Liver (tissue), 9 donors: ENCODE measurements around the gene LTK. TPM values are rescaled to one million over a fixed set of nuclear protein-coding genes. Genes with fewer than 3 reads are reported as not detected.

Experiments used
- DNase-seq: peaks from one replicate; pipeline ENCODE4 v3.0.0-alpha.2; 2017; ENCODE audit warnings: low spot score
- H3K27ac ChIP-seq, 2 donors: one replicate each; pipeline ENCODE4 v1.7.0; 2013; ENCODE audit warnings: inconsistent platforms in 2 of 2, low read length in 2 of 2, control low read depth in 1 of 2, low read depth in 1 of 2, mild to moderate bottlenecking in 1 of 2
- H3K27me3 ChIP-seq, 4 donors: one replicate each; pipeline versions ENCODE4 v1.6.1 to v1.7.0; 2013; ENCODE audit warnings: low read length in 3 of 4, inconsistent platforms in 1 of 4, mild to moderate bottlenecking in 1 of 4, moderate library complexity in 1 of 4; ENCODE audit not compliant: control insufficient read depth in 4 of 4, insufficient read depth in 4 of 4
- H3K36me3 ChIP-seq, 4 donors: one replicate each; pipeline versions ENCODE4 v1.6.1 to v1.7.0; 2013; ENCODE audit warnings: low read length in 3 of 4, mild to moderate bottlenecking in 3 of 4, low read depth in 1 of 4, moderate library complexity in 1 of 4; ENCODE audit not compliant: control insufficient read depth in 4 of 4, insufficient read depth in 3 of 4
- H3K4me1 ChIP-seq, 4 donors: one replicate each; pipeline versions ENCODE4 v1.6.1 to v1.7.0; 2013; ENCODE audit warnings: low read length in 3 of 4, mild to moderate bottlenecking in 3 of 4, moderate library complexity in 1 of 4; ENCODE audit not compliant: control insufficient read depth in 4 of 4, insufficient read depth in 4 of 4
- H3K4me3 ChIP-seq, 3 donors: one replicate each; pipeline versions ENCODE4 v1.6.1 to v1.7.0; 2013; ENCODE audit warnings: low read length in 3 of 3, control low read depth in 1 of 3, low read depth in 1 of 3, mild to moderate bottlenecking in 1 of 3
- H3K9ac ChIP-seq, 2 donors: one replicate each; pipeline ENCODE4 v1.7.0; 2013; ENCODE audit warnings: low read length in 2 of 2, mild to moderate bottlenecking in 2 of 2, moderate library complexity in 2 of 2, control low read depth in 1 of 2, low read depth in 1 of 2
- H3K9me3 ChIP-seq, 4 donors: one replicate each; pipeline versions ENCODE4 v1.6.1 to v1.7.0; 2013; ENCODE audit warnings: low read length in 3 of 4; ENCODE audit not compliant: control insufficient read depth in 4 of 4
- EGR1 ChIP-seq, 2 donors: IDR thresholded peaks; 2 replicates each; pipeline ENCODE4 v1.6.1; 2016 to 2018; ENCODE audit warnings: antibody characterized with exemption in 2 of 2, low read depth in 2 of 2
- FOXA2 ChIP-seq: IDR thresholded peaks from 2 replicates; pipeline ENCODE4 v1.6.1; 2016; ENCODE audit warnings: antibody characterized with exemption
- HNF4A ChIP-seq, 2 donors: conservative IDR thresholded peaks; 2 replicates each; pipeline ENCODE4 v1.6.1; 2016; ENCODE audit warnings: antibody characterized with exemption in 2 of 2, mild to moderate bottlenecking in 2 of 2
- HNF4G ChIP-seq: IDR thresholded peaks from 2 replicates; pipeline ENCODE4 v1.6.1; 2016; ENCODE audit warnings: antibody characterized with exemption
- JUND ChIP-seq, 2 donors: IDR thresholded peaks; 2 replicates each; pipeline ENCODE4 v1.6.1; 2016; ENCODE audit warnings: antibody characterized with exemption in 2 of 2
- RAD21 ChIP-seq, 2 donors: IDR thresholded peaks; 2 replicates each; pipeline ENCODE4 v1.6.1; 2016; ENCODE audit warnings: antibody characterized with exemption in 2 of 2, mild to moderate bottlenecking in 2 of 2
- RXRA ChIP-seq, 2 donors: IDR thresholded peaks; 2 replicates each; pipeline ENCODE4 v1.6.1; 2017 to 2018; ENCODE audit warnings: antibody characterized with exemption in 2 of 2, mild to moderate bottlenecking in 1 of 2
- SP1 ChIP-seq: IDR thresholded peaks from 2 replicates; pipeline ENCODE4 v1.6.1; 2018; ENCODE audit warnings: antibody characterized with exemption, mild to moderate bottlenecking
- TAF1 ChIP-seq: conservative IDR thresholded peaks from 2 replicates; pipeline ENCODE4 v1.6.1; 2016; ENCODE audit warnings: antibody characterized with exemption, mild to moderate bottlenecking
- YY1 ChIP-seq: IDR thresholded peaks from 2 replicates; pipeline ENCODE4 v1.6.1; 2016; ENCODE audit warnings: antibody characterized with exemption, mild to moderate bottlenecking
- WGBS: extraction: QIAGEN DNeasy Blood & Tissue Kit; methylation state at CpG from one replicate; pipeline ENCODE4 v1.1.7; 2013; 5-methylcytosine and 5-hydroxymethylcytosine counted together
- polyA plus RNA-seq, 2 donors: library from polyadenylated mRNA; stranded (reverse) in 1 of 2; unstranded in 1 of 2; fragments of 200-250 nt in 1 of 2; fragments of >200 nt in 1 of 2; fragmentation: Nextera tagmentation in 1 of 2; extraction: Ambion mirVana in 1 of 2; gene quantifications; one replicate each; pipeline versions ENCODE4 v1.2.1 to v1.2.3, GENCODE V29; 2013 to 2015
- total RNA-seq, 2 donors: library from RNA; depleted of rRNA; stranded (reverse); fragments of >200 nt; gene quantifications; one replicate each; pipeline ENCODE4 v1.2.3, GENCODE V29; 2014
- TF ChIP-seq, protein P1 (sequence below): IDR thresholded peaks from 2 replicates; pipeline ENCODE4 v1.6.1; 2016; ENCODE audit warnings: antibody characterized with exemption
- TF ChIP-seq, protein P2 (sequence below): IDR thresholded peaks from 2 replicates; pipeline ENCODE4 v1.6.1; 2016; ENCODE audit warnings: antibody characterized with exemption, mild to moderate bottlenecking
- TF ChIP-seq, protein P3 (sequence below): IDR thresholded peaks from 2 replicates; pipeline ENCODE4 v1.6.1; 2016; ENCODE audit warnings: antibody characterized with exemption
- TF ChIP-seq, protein P4 (sequence below): fragments of 150-350 bp; IDR thresholded peaks from 2 replicates; pipeline ENCODE4 v1.5.1; 2017; ENCODE audit warnings: improper control_type of control experiment, low read depth, low read length; ENCODE audit not compliant: missing input control
- donor health status: healthy.
- donor health status: healthy.
- donor health status: healthy.
- donor health status: healthy.
- donor health status: healthy.

Gene LTK
- total RNA-seq (1 to 10 TPM; 2.6 to 3.0 TPM), polyA plus RNA-seq (1 to 10 TPM in 1 of 2 donors, under 1 TPM in 1; 0.86 to 1.4 TPM)

DNA sequence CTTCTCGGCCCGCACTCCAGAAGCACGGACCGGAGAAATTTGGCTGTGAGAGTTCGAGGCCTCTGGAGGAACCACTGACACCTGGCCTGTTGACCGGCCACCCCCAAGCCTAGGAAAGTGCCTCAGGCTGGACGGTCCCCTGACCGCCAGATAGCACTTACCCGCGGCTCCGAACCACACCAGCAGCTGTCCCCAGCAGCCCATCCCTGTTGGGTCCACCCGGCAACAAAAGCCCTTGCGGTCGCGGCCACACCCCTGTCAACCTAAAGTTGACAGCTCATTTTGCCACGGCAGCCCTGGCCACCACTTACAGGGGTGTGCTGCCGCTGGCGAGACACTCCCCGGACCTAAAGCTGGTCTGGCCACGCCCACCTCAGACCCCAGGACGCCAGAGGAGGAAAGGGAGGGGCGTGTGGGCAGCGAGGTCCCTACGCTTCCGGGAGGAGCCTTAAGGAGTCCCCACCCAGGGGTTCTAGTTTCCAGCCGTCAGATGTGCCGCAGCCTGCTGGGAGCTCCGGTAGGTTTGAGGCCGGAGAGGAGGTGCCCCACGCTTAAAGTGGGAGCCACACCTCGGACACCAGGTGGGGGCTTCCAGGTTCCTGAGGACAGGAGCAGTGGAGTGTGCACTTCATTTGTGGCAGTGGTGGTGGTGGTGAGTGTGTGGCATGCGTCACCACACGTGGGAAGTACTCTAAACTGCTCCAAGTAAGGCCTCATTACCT is at the start of gene LTK:
Gene LTK, minus strand, starts transcription at position 322 of the 722 bp plus-strand sequence. Its CDS starts 118 bp downstream, at position 204.
- Histone ChIP-seq H3K36me3 (peaks cover 0 to 6% (median 4%) of the 10 kb centered on the region in 4 donors), H3K27ac (no peak within 1 kb of the TSS), H3K4me3 (peak within 1 kb of the TSS in 1 of 3 donors; percentile 42), H3K9ac (no peak within 1 kb of the TSS), H3K9me3 (no peaks in the 10 kb centered on the region), H3K4me1 (peaks cover 6 to 15% (median 13%) of the 10 kb centered on the region in 4 donors), H3K27me3 (peaks cover 0 to 4% (median 0%) of the 10 kb centered on the region in 4 donors)
- DNase-seq = no peak
- 20% methylated on average over 33 of the region's 33 CpGs for WGBS
- TF ChIP-seq, protein P1, sequence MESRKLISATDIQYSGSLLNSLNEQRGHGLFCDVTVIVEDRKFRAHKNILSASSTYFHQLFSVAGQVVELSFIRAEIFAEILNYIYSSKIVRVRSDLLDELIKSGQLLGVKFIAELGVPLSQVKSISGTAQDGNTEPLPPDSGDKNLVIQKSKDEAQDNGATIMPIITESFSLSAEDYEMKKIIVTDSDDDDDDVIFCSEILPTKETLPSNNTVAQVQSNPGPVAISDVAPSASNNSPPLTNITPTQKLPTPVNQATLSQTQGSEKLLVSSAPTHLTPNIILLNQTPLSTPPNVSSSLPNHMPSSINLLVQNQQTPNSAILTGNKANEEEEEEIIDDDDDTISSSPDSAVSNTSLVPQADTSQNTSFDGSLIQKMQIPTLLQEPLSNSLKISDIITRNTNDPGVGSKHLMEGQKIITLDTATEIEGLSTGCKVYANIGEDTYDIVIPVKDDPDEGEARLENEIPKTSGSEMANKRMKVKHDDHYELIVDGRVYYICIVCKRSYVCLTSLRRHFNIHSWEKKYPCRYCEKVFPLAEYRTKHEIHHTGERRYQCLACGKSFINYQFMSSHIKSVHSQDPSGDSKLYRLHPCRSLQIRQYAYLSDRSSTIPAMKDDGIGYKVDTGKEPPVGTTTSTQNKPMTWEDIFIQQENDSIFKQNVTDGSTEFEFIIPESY = no peak
- TF ChIP-seq HNF4G = no peak
- TF ChIP-seq, protein P2, sequence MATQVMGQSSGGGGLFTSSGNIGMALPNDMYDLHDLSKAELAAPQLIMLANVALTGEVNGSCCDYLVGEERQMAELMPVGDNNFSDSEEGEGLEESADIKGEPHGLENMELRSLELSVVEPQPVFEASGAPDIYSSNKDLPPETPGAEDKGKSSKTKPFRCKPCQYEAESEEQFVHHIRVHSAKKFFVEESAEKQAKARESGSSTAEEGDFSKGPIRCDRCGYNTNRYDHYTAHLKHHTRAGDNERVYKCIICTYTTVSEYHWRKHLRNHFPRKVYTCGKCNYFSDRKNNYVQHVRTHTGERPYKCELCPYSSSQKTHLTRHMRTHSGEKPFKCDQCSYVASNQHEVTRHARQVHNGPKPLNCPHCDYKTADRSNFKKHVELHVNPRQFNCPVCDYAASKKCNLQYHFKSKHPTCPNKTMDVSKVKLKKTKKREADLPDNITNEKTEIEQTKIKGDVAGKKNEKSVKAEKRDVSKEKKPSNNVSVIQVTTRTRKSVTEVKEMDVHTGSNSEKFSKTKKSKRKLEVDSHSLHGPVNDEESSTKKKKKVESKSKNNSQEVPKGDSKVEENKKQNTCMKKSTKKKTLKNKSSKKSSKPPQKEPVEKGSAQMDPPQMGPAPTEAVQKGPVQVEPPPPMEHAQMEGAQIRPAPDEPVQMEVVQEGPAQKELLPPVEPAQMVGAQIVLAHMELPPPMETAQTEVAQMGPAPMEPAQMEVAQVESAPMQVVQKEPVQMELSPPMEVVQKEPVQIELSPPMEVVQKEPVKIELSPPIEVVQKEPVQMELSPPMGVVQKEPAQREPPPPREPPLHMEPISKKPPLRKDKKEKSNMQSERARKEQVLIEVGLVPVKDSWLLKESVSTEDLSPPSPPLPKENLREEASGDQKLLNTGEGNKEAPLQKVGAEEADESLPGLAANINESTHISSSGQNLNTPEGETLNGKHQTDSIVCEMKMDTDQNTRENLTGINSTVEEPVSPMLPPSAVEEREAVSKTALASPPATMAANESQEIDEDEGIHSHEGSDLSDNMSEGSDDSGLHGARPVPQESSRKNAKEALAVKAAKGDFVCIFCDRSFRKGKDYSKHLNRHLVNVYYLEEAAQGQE = no peak
- TF ChIP-seq, protein P3, sequence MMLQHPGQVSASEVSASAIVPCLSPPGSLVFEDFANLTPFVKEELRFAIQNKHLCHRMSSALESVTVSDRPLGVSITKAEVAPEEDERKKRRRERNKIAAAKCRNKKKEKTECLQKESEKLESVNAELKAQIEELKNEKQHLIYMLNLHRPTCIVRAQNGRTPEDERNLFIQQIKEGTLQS = no peak

DNA sequence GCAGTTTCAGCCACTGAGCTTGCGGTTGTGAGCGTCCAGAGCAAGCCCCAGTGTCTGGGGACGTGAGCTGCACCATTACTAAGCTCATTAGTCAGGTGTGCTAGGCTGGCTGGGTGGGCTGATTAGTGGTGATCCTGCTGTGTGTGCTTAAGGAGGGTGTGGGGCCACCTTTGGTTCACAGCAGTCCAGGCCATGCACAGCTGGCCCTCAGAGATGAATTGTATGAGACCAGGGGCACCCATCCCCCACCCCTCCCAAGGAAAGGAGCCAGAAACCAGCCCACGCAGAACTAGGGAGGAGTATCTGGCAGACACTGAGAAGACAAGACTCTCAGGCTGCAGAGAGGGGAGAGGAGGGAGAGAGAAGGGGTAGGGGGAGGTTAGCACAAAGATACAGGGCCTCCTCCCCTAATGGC is 49.2 kb upstream of the LTK start:
- H3K9me3 ChIP-seq = no peaks in the 10 kb centered on the region
- H3K27me3 ChIP-seq = no peaks in the 10 kb centered on the region
- DNase-seq = no peak
- TF ChIP-seq FOXA2 (no peak), TAF1 (no peak), YY1 (no peak), HNF4G (no peak), RAD21 (IDR thresholded peaks at IDR 0.05) (no peak), HNF4A (conservative IDR thresholded peaks at IDR 0.05) (no peak), RXRA (IDR thresholded peaks at IDR 0.05) (no peak), EGR1 (IDR thresholded peaks at IDR 0.05; ENCODE audit: low read depth in 2 of 2) (no peak), JUND (IDR thresholded peaks at IDR 0.05) (no peak), SP1 (no peak)
- TF ChIP-seq, protein P3 = no peak
- TF ChIP-seq, protein P1 = no peak
- TF ChIP-seq, protein P2 = no peak
- TF ChIP-seq, protein P4, sequence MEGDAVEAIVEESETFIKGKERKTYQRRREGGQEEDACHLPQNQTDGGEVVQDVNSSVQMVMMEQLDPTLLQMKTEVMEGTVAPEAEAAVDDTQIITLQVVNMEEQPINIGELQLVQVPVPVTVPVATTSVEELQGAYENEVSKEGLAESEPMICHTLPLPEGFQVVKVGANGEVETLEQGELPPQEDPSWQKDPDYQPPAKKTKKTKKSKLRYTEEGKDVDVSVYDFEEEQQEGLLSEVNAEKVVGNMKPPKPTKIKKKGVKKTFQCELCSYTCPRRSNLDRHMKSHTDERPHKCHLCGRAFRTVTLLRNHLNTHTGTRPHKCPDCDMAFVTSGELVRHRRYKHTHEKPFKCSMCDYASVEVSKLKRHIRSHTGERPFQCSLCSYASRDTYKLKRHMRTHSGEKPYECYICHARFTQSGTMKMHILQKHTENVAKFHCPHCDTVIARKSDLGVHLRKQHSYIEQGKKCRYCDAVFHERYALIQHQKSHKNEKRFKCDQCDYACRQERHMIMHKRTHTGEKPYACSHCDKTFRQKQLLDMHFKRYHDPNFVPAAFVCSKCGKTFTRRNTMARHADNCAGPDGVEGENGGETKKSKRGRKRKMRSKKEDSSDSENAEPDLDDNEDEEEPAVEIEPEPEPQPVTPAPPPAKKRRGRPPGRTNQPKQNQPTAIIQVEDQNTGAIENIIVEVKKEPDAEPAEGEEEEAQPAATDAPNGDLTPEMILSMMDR = no peak
- no peak overlapping the region for H3K27ac ChIP-seq
- no peak overlapping the region for H3K4me3 ChIP-seq
- H3K4me1 ChIP-seq = peaks cover 0 to 13% (median 9%) of the 10 kb centered on the region in 4 donors
- H3K9ac ChIP-seq = no peak overlapping the region
- H3K36me3 ChIP-seq = no peaks in the 10 kb centered on the region
- 85% methylated on average over 4 of the region's 4 CpGs for WGBS
